ENCODE results near the gene GOLGA2.

- no peak for TF ChIP-seq EZH2 (IDR thresholded peaks at IDR 0.05; ENCODE audit: low read depth)
- TF ChIP-seq, protein P1, sequence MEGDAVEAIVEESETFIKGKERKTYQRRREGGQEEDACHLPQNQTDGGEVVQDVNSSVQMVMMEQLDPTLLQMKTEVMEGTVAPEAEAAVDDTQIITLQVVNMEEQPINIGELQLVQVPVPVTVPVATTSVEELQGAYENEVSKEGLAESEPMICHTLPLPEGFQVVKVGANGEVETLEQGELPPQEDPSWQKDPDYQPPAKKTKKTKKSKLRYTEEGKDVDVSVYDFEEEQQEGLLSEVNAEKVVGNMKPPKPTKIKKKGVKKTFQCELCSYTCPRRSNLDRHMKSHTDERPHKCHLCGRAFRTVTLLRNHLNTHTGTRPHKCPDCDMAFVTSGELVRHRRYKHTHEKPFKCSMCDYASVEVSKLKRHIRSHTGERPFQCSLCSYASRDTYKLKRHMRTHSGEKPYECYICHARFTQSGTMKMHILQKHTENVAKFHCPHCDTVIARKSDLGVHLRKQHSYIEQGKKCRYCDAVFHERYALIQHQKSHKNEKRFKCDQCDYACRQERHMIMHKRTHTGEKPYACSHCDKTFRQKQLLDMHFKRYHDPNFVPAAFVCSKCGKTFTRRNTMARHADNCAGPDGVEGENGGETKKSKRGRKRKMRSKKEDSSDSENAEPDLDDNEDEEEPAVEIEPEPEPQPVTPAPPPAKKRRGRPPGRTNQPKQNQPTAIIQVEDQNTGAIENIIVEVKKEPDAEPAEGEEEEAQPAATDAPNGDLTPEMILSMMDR (conservative IDR thresholded peaks at IDR 0.05), result no peak
Observed at GRCh38 chr9:128218172-128218517, 57.7 kb downstream of the GOLGA2 start.

All from PC-9 (cell line).